Stomach (tissue), 4 donors: Measurements from ENCODE around the gene TFEB.

ENCODE experiments used
- POLR2A ChIP-seq, 4 donors: fragments of 450-650 bp; IDR thresholded peaks; one replicate each; pipeline ENCODE4 v1.6.1; 2016; ENCODE audit warnings: antibody characterized with exemption in 4 of 4, control low read depth in 2 of 4, mild to moderate bottlenecking in 1 of 4, moderate library complexity in 1 of 4
- TF ChIP-seq, protein P1 (sequence below), 7 experiments: fragments of 450-650 bp in 4 of 7; fragments of 200-600 bp in 3 of 7; sonication (generic) in 3 of 7; IDR thresholded peaks; one replicate each; pipeline ENCODE4 v1.5.1; 2016 to 2019; ENCODE audit warnings: antibody characterized with exemption in 7 of 7, control low read depth in 2 of 7, mild to moderate bottlenecking in 1 of 7

DNA sequence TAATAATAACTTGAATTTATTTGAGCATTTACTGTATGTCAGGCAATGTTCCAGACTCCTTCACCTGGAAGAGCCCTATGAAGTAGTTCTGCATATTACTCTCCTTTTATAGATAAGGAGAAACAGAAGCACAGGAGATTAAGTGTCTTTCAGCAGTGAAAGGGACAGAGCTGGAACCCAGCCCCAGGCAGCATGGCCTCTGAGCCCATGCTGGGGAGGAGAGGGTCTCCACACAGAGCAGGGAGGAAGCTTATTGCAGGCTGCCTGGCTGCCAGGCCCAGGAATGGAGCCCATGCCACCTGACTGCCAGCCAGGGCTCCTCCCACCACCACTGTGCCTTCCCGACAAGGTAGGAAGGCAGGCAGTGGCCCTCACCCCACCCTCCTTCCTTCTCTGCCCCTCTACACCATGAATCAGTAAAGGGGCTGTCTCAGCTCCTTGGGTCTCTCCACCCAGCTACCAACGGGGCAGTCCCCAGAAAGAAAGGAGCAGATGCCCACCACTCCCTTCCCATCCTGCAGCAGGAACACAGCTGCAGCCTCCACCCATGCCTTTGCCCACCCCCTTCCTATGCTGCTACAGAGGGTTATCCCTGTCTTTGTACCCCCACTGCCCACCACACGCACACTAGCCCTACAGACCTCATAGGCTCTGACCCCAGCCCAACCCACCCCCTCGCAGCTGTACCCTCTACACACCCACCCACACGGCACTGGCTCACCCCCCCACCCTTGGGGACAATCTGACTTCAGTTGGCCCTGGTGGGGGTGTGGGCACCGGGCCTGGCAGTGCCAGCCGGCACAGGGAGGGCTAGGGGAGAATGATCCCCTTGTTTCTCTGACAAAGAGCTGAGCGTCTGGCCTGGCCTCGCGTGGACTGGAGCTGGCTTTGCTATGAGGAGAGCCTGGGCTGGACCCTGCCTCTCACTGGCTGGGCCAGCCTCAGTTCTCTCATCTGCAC lies 41.8 kb downstream of the TFEB start:
- TF ChIP-seq, protein P1, sequence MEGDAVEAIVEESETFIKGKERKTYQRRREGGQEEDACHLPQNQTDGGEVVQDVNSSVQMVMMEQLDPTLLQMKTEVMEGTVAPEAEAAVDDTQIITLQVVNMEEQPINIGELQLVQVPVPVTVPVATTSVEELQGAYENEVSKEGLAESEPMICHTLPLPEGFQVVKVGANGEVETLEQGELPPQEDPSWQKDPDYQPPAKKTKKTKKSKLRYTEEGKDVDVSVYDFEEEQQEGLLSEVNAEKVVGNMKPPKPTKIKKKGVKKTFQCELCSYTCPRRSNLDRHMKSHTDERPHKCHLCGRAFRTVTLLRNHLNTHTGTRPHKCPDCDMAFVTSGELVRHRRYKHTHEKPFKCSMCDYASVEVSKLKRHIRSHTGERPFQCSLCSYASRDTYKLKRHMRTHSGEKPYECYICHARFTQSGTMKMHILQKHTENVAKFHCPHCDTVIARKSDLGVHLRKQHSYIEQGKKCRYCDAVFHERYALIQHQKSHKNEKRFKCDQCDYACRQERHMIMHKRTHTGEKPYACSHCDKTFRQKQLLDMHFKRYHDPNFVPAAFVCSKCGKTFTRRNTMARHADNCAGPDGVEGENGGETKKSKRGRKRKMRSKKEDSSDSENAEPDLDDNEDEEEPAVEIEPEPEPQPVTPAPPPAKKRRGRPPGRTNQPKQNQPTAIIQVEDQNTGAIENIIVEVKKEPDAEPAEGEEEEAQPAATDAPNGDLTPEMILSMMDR (IDR thresholded peaks at IDR 0.05), result no peak
- no peak for TF ChIP-seq POLR2A (IDR thresholded peaks at IDR 0.05)
